Measurements from ENCODE around the gene NLN.

- no peak for TF ChIP-seq EZH2phosphoT487 (IDR thresholded peaks at IDR 0.05; ENCODE audit: insufficient read depth, low read depth)
- TF ChIP-seq EZH2 (IDR thresholded peaks at IDR 0.05; ENCODE audit: insufficient read depth, poor library complexity, severe bottlenecking), result no peak
Observed at GRCh38 chr5:65803699-65804391, 81.8 kb downstream of the NLN start.

All from GM23248 (cell line).